ENCODE data around the gene L3MBTL4.

GRCh38 chr18:5979971-5980457 lies 434.7 kb downstream of the L3MBTL4 start:
- no peak for TF ChIP-seq EZH2 (IDR thresholded peaks at IDR 0.05; ENCODE audit: low read depth)
- TF ChIP-seq, protein P1, sequence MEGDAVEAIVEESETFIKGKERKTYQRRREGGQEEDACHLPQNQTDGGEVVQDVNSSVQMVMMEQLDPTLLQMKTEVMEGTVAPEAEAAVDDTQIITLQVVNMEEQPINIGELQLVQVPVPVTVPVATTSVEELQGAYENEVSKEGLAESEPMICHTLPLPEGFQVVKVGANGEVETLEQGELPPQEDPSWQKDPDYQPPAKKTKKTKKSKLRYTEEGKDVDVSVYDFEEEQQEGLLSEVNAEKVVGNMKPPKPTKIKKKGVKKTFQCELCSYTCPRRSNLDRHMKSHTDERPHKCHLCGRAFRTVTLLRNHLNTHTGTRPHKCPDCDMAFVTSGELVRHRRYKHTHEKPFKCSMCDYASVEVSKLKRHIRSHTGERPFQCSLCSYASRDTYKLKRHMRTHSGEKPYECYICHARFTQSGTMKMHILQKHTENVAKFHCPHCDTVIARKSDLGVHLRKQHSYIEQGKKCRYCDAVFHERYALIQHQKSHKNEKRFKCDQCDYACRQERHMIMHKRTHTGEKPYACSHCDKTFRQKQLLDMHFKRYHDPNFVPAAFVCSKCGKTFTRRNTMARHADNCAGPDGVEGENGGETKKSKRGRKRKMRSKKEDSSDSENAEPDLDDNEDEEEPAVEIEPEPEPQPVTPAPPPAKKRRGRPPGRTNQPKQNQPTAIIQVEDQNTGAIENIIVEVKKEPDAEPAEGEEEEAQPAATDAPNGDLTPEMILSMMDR (conservative IDR thresholded peaks at IDR 0.05) = no peak
